Sigmoid colon (tissue), 7 donors: ENCODE measurements around the gene ERI3. TPM values are rescaled to one million over a fixed set of nuclear protein-coding genes. Genes with fewer than 3 reads are reported as not detected.
"Not testable (repeated sequence)": the region's sequence is repeated elsewhere in the genome, so short reads cannot be mapped to it uniquely, and the experiment has no call there.

ENCODE experiments used
- DNase-seq: peaks from one replicate; pipeline ENCODE4 v3.0.0-alpha.2; 2019
- H3K27ac ChIP-seq, 4 donors: fragments of 200-600 bp; sonication (generic); one replicate each; pipeline ENCODE4 v1.5.1; 2016 to 2019; ENCODE audit warnings: mild to moderate bottlenecking in 1 of 4
- H3K27me3 ChIP-seq, 3 donors: fragments of 200-600 bp; sonication (generic); one replicate each; pipeline ENCODE4 v1.5.1; 2019; ENCODE audit warnings: mild to moderate bottlenecking in 1 of 3
- H3K36me3 ChIP-seq, 4 donors: fragments of 200-600 bp; sonication (generic); one replicate each; pipeline ENCODE4 v1.5.1; 2016 to 2019
- H3K4me1 ChIP-seq, 4 donors: fragments of 200-600 bp; sonication (generic); one replicate each; pipeline ENCODE4 v1.5.1; 2017 to 2019
- H3K4me3 ChIP-seq, 4 donors: fragments of 200-600 bp; sonication (generic); one replicate each; pipeline ENCODE4 v1.5.1; 2017 to 2019; ENCODE audit warnings: mild to moderate bottlenecking in 2 of 4, moderate library complexity in 1 of 4
- H3K9me3 ChIP-seq, 4 donors: fragments of 200-600 bp in 3 of 4; sonication (generic) in 3 of 4; one replicate each; pipeline versions ENCODE4 v1.5.1 to v1.6.1; 2013 to 2019
- CTCF ChIP-seq, 4 experiments: fragments of 450-650 bp in 3 of 4; fragments of 200-600 bp in 1 of 4; IDR thresholded peaks; one replicate each; pipeline ENCODE4 v1.5.1; 2016 to 2019; ENCODE audit warnings: antibody characterized with exemption in 4 of 4, mild to moderate bottlenecking in 3 of 4, moderate library complexity in 2 of 4
- EP300 ChIP-seq, 4 donors: sonication (generic); formaldehyde crosslinking; IDR thresholded peaks; one replicate each; pipeline ENCODE4 v1.6.1; 2017; ENCODE audit warnings: antibody characterized with exemption in 4 of 4
- POLR2A ChIP-seq, 2 donors: fragments of 450-650 bp; IDR thresholded peaks; one replicate each; pipeline ENCODE4 v1.6.1; 2016; ENCODE audit warnings: antibody characterized with exemption in 2 of 2, mild to moderate bottlenecking in 2 of 2, moderate library complexity in 2 of 2
- POLR2AphosphoS5 ChIP-seq, 4 donors: sonication (generic); formaldehyde crosslinking; IDR thresholded peaks; one replicate each; pipeline ENCODE4 v1.6.1; 2017; ENCODE audit warnings: antibody characterized with exemption in 4 of 4
- WGBS, 2 donors: extraction: QIAGEN DNeasy Blood & Tissue Kit; methylation state at CpG; one replicate each; pipeline ENCODE4 v1.1.7; 2013; 5-methylcytosine and 5-hydroxymethylcytosine counted together
- intact Hi-C: fragments of 100-400 bp; cut with DNase I; formaldehyde crosslinking; loops from one replicate; pipeline ENCODE4 v1.15.1; 2023
- polyA plus RNA-seq, 3 donors: library from polyadenylated mRNA; stranded (reverse); fragments of 200-250 nt; gene quantifications; one replicate each; pipeline ENCODE4 v1.2.3, GENCODE V29; 2013
- small RNA-seq, 3 donors: library from RNA; depleted of rRNA; stranded (forward); fragments of <200 nt; gene quantifications; one replicate each; pipeline ENCODE3, GENCODE V24; 2016
- total RNA-seq, 4 donors: library from RNA; depleted of rRNA; stranded (reverse); fragments of >200 nt; gene quantifications; one replicate each; pipeline ENCODE4 v1.1.0, GENCODE V29; 2016
- donor health status: healthy with polysubstance abuse.
- donor health status: Bipolar disorder and iron deficiency.
- donor health status: healthy.

Gene ERI3
- total and polyA plus RNA-seq, 7 donors: 25.6 to 88.3 (median 40.3) TPM

- TF ChIP-seq EP300 (IDR thresholded peaks at IDR 0.05) (no peak), POLR2A (IDR thresholded peaks at IDR 0.05) (no peak), POLR2AphosphoS5 (IDR thresholded peaks at IDR 0.05) (no peak), CTCF (IDR thresholded peaks at IDR 0.05) (no peak)
- H3K27me3 ChIP-seq: no peaks in the 10 kb centered on the region
- no peaks in the 10 kb centered on the region for H3K36me3 ChIP-seq
- H3K9me3 ChIP-seq: no peaks in the 10 kb centered on the region
- H3K4me1 ChIP-seq: peaks cover 0 to 9% (median 6%) of the 10 kb centered on the region in 4 donors
- H3K27ac ChIP-seq: no peak overlapping the region
- H3K4me3 ChIP-seq: no peak overlapping the region
- DNase-seq: no peak
- intact Hi-C loops: no loop called here
Observed at GRCh38 chr1:44208226-44208625, 146.8 kb downstream of the ERI3 start.

- H3K9me3 ChIP-seq, intact Hi-C loops, H3K27me3 ChIP-seq, H3K36me3 ChIP-seq, H3K4me1 ChIP-seq, H3K27ac ChIP-seq, H3K4me3 ChIP-seq, DNase-seq: not testable (repeated sequence)
- WGBS, 2 donors: 92 to 93% methylated on average over 5 of the region's 5 CpGs
Observed at GRCh38 chr1:44206545-44206944, 148.5 kb downstream of the ERI3 start.

GRCh38 chr1:44200336-44200735, 154.7 kb downstream of the ERI3 start:
- H3K27me3 ChIP-seq: no peaks in the 10 kb centered on the region
- no peak for DNase-seq
- intact Hi-C loops: no loop called here
- H3K9me3 ChIP-seq: no peaks in the 10 kb centered on the region
- H3K36me3 ChIP-seq: no peaks in the 10 kb centered on the region
- TF ChIP-seq POLR2A (IDR thresholded peaks at IDR 0.05) (no peak), CTCF (IDR thresholded peaks at IDR 0.05) (no peak), POLR2AphosphoS5 (IDR thresholded peaks at IDR 0.05) (no peak), EP300 (IDR thresholded peaks at IDR 0.05) (no peak)
- H3K4me1 ChIP-seq: no peaks in the 10 kb centered on the region
- H3K27ac ChIP-seq: no peak overlapping the region
- WGBS, 2 donors: 89 to 95% methylated on average over 8 of the region's 8 CpGs
- H3K4me3 ChIP-seq: no peak overlapping the region

GRCh38 chr1:44174630-44175029, 180.4 kb downstream of the ERI3 start:
- no peak for DNase-seq
- WGBS, 2 donors: 71 to 79% methylated on average over 1 of the region's 1 CpG
- H3K36me3 ChIP-seq: no peaks in the 10 kb centered on the region
- H3K4me1 ChIP-seq: no peaks in the 10 kb centered on the region
- no peak for TF ChIP-seq CTCF (IDR thresholded peaks at IDR 0.05)
- TF ChIP-seq EP300 (IDR thresholded peaks at IDR 0.05): no peak
- no peak for TF ChIP-seq POLR2AphosphoS5 (IDR thresholded peaks at IDR 0.05)
- no peak overlapping the region for H3K27ac ChIP-seq
- intact Hi-C loops: no loop called here
- H3K27me3 ChIP-seq: peaks cover 0 to 4% (median 0%) of the 10 kb centered on the region in 3 donors
- H3K9me3 ChIP-seq: no peaks in the 10 kb centered on the region
- no peak overlapping the region for H3K4me3 ChIP-seq

Small RNA genes within 50 kb of the gene (small RNA-seq; reads per million reads assigned to genes)
- 0 reads per million in 3 donors for gene AL035417.1
- gene RNU6-369P: 0 reads per million in 3 donors

Other genes with a start within 250 kb of the ERI3 start
- gene KLF17, start 236.4 kb downstream of the ERI3 start, total RNA-seq: under 1 TPM in 3 of 4 donors, not detected in 1; 0.16 to 0.68 (median 0.28) TPM
- gene KLF17, start 236.4 kb downstream of the ERI3 start, polyA plus RNA-seq: not detected
- not detected for gene KLF18, start 213.6 kb downstream of the ERI3 start, total RNA-seq
- gene KLF18, start 213.6 kb downstream of the ERI3 start, polyA plus RNA-seq: under 1 TPM in 1 of 3 donors, not detected in 2; under 0.01 TPM
- 10 to 100 TPM; 32.3 to 67.0 (median 40.9) TPM for gene DMAP1, start 141.8 kb downstream of the ERI3 start, total RNA-seq
- 10 to 100 TPM; 23.6 to 40.9 (median 27.6) TPM for gene DMAP1, start 141.8 kb downstream of the ERI3 start, polyA plus RNA-seq
- gene RNF220, start 50.0 kb upstream of the ERI3 start, total RNA-seq: 100 to 1,000 TPM in 3 of 4 donors, 10 to 100 TPM in 1; 82.8 to 122 (median 114) TPM
- gene RNF220, start 50.0 kb upstream of the ERI3 start, polyA plus RNA-seq: 10 to 100 TPM; 49.5 to 80.6 (median 56.5) TPM